Psoas muscle (tissue), 8 donors: ENCODE results near the gene F11R. TPM values are rescaled to one million over a fixed set of nuclear protein-coding genes. Genes with fewer than 3 reads are reported as not detected.

ENCODE experiments used
- ATAC-seq, 4 donors: fragments of 200-7000 bp; cut with Tn5 transposase; one replicate each; pipeline ENCODE4 v1.9.1; 2020; ENCODE audit warnings: moderate library complexity in 3 of 4, mild to moderate bottlenecking in 2 of 4
- DNase-seq, 2 donors: peaks; one replicate each; pipeline ENCODE4 v3.0.0-alpha.2; 2020
- H3K27ac ChIP-seq: fragments of 200-600 bp; one replicate; pipeline ENCODE4 v1.8.0; 2022
- H3K27me3 ChIP-seq, 3 donors: fragments of 200-600 bp in 1 of 3; one replicate each; pipeline versions ENCODE4 v1.6.1 to v1.8.0; 2013 to 2022; ENCODE audit warnings: low read length in 2 of 3, mild to moderate bottlenecking in 2 of 3, moderate library complexity in 1 of 3; ENCODE audit not compliant: insufficient read depth in 3 of 3
- H3K36me3 ChIP-seq, 2 donors: fragments of 200-600 bp in 1 of 2; one replicate each; pipeline versions ENCODE4 v1.6.1 to v1.8.0; 2013 to 2022; ENCODE audit warnings: low read depth in 1 of 2, mild to moderate bottlenecking in 1 of 2, moderate library complexity in 1 of 2; ENCODE audit not compliant: insufficient read depth in 1 of 2
- H3K4me1 ChIP-seq: fragments of 200-600 bp; one replicate; pipeline ENCODE4 v1.8.0; 2022
- H3K4me3 ChIP-seq: fragments of 200-600 bp; one replicate; pipeline ENCODE4 v1.8.0; 2022; ENCODE audit warnings: mild to moderate bottlenecking
- H3K9me3 ChIP-seq: fragments of 200-600 bp; one replicate; pipeline ENCODE4 v1.8.0; 2022
- CTCF ChIP-seq: fragments of 200-600 bp; IDR thresholded peaks from one replicate; pipeline ENCODE4 v1.8.0; 2022; ENCODE audit warnings: antibody characterized with exemption
- WGBS, 3 donors: extraction: QIAGEN DNeasy Blood & Tissue Kit; methylation state at CpG; one replicate each; pipeline versions ENCODE4 v1.1.6 to v1.1.7; 2013; 5-methylcytosine and 5-hydroxymethylcytosine counted together
- intact Hi-C, 2 donors: fragments of 100-400 bp; cut with DNase I; formaldehyde crosslinking; loops; one replicate each; pipeline versions ENCODE4 v1.11.0 to v1.14.2; 2022
- polyA plus RNA-seq, 3 donors: library from polyadenylated mRNA; stranded (reverse); fragments of 200-250 nt; gene quantifications; one replicate each; pipeline ENCODE4 v1.2.3, GENCODE V29; 2013
- total RNA-seq, 4 donors: library from RNA; stranded (reverse); fragmentation: NEBNext Ultra II Directional in 2 of 4; extraction: Animal tissue kit (Norgen Biotek cat#: 25700) in 2 of 4; gene quantifications; one replicate each; pipeline versions ENCODE4 v1.2.1 to v1.2.4, GENCODE V29; 2021 to 2023
- donor health status: healthy with polysubstance abuse.
- donor health status: DM: no; HTN: no; CAD: no; lungs with moderate emphysema.
- donor health status: Bipolar disorder and iron deficiency.
- donor health status: healthy.
- donor health status: DM: yes; HTN: yes; CAD: no.
- donor health status: DM: no; HTN: no; CAD: no.
- donor health status: DM: no; HTN: no; CAD: no.
- donor health status: DM: yes; HTN: yes; CAD: no.

F11R gene
- total and polyA plus RNA-seq, 7 donors: 2.9 to 13.8 (median 5.2) TPM

DNA sequence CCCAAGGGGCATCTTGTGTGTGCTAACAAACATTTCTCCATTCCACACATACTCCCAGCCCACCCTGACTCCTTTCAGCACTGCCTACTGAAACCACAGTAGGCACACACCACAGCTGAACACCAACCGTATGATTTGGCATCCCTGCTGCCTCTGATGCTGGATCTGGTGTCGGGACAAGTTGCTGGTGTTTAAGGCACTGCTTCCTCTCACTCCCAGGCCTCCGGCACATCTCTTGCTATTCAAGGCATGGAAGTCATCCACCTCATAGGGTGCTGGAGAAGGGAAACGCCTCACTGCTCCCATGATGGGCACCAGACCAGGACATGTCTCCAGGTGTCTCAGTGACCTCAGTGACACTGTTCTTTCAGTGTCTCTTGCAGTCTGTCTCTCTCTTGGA, 64.0 kb downstream of the F11R start:
- Histone ChIP-seq H3K27me3 (peaks cover 0 to 10% (median 2%) of the 10 kb centered on the region in 3 donors), H3K27ac (no peak overlapping the region), H3K4me1 (no peaks in the 10 kb centered on the region), H3K36me3 (no peaks in the 10 kb centered on the region), H3K9me3 (no peaks in the 10 kb centered on the region), H3K4me3 (no peak overlapping the region)
- DNase-seq: no peak
- no peak for TF ChIP-seq CTCF
- intact Hi-C loops: loop anchor here in 1 of 2 donors (10.0 kb wide), 1 partner anchor 122 kb away; no protein-coding TSS in a partner anchor
- WGBS, 3 donors: 22 to 52% (median 23%) methylated on average over 4 of the region's 4 CpGs
- no peak for ATAC-seq

GRCh38 chr1:160954158-160955104, 66.5 kb downstream of the F11R start, which contains the start of gene ITLN2:
TSS of gene ITLN2 (minus strand) at chr1:160954809. CDS start at chr1:160954741, 68 bp downstream.
- DNase-seq (no peak), ATAC-seq (no peak)
- Histone ChIP-seq H3K4me3 (no peak within 1 kb of the TSS), H3K9me3 (no peaks in the 10 kb centered on the region), H3K27me3 (peaks cover 0 to 16% (median 2%) of the 10 kb centered on the region in 3 donors), H3K36me3 (no peaks in the 10 kb centered on the region), H3K27ac (no peak within 1 kb of the TSS), H3K4me1 (no peaks in the 10 kb centered on the region)
- TF ChIP-seq CTCF: no peak
- 61 to 72% (median 63%) methylated on average over 8 of the region's 8 CpGs for WGBS, 3 donors
- intact Hi-C loops: loop anchor here in 1 of 2 donors (10.0 kb wide), 1 partner anchor 120 kb away; no protein-coding TSS in a partner anchor

- DNase-seq: no peak
- no peaks in the 10 kb centered on the region for H3K4me1 ChIP-seq
- H3K27ac ChIP-seq: no peak overlapping the region
- WGBS, 3 donors: 63 to 69% (median 69%) methylated on average over 3 of the region's 3 CpGs
- H3K27me3 ChIP-seq: peaks cover 0 to 16% (median 2%) of the 10 kb centered on the region in 3 donors
- H3K36me3 ChIP-seq: no peaks in the 10 kb centered on the region
- no peak overlapping the region for H3K4me3 ChIP-seq
- intact Hi-C loops: loop anchor here in 1 of 2 donors (10.0 kb wide), 1 partner anchor 118 kb away; no protein-coding TSS in a partner anchor
- TF ChIP-seq CTCF: no peak
- no peak for ATAC-seq
- no peaks in the 10 kb centered on the region for H3K9me3 ChIP-seq
Observed at GRCh38 chr1:160953030-160953429, 67.9 kb downstream of the F11R start.

DNA sequence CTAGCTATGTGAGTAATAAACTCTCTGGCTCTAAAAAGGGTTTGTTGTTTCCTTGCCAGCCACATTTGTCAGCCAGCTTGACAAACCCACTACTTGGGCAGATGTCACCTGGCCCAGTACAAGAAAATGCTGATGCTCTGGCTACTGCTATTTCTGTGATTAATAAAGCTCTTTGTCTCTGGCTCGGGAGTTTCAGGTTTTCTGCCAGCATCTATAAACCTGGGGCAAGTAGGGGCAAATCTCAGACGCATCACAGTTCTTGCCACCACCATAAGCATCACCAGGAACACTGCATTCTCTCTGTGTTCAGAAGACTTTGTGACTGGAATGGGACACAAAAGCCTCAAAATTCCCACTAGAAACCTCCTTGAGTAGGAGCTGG, 68.8 kb downstream of the F11R start:
- H3K36me3 ChIP-seq: no peaks in the 10 kb centered on the region
- intact Hi-C loops: loop anchor here in 1 of 2 donors (10.0 kb wide), 1 partner anchor 117 kb away; no protein-coding TSS in a partner anchor
- 26 to 56% (median 30%) methylated on average over 2 of the region's 2 CpGs for WGBS, 3 donors
- DNase-seq (no peak), ATAC-seq (no peak)
- H3K9me3 ChIP-seq: no peaks in the 10 kb centered on the region
- no peak overlapping the region for H3K4me3 ChIP-seq
- peaks cover 0 to 16% (median 2%) of the 10 kb centered on the region in 3 donors for H3K27me3 ChIP-seq
- no peak overlapping the region for H3K27ac ChIP-seq
- no peak for TF ChIP-seq CTCF
- no peaks in the 10 kb centered on the region for H3K4me1 ChIP-seq
